ENCODE results near the gene USP43. TPM values are rescaled to one million over a fixed set of nuclear protein-coding genes. Genes with fewer than 3 reads are reported as not detected.

USP43 gene
- total and polyA plus RNA-seq, 12 donors: 0.11 to 1.2 (median 0.54) TPM; not detected in 2

DNA sequence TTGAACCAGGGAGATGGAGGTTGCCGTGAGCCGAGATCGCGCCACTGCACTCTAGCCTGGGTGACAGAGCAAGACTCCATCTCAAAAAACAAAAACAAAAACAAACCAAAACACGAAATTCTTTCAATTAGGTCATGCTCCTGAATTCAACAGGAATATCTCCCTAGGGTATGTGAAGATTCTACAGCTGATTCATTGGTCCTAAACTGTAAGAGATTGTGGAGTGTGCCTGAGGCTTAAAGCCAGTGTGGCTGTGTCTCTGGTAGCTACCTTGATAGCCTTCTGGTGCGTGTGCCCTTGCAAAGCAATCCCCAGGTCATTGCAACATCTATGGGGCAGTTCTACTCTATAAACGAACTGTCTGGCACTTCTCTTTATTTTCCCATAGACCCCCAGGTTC, 48.4 kb downstream of the USP43 start:
- H3K4me3 ChIP-seq: no peak overlapping the region
- TF ChIP-seq, protein P1, sequence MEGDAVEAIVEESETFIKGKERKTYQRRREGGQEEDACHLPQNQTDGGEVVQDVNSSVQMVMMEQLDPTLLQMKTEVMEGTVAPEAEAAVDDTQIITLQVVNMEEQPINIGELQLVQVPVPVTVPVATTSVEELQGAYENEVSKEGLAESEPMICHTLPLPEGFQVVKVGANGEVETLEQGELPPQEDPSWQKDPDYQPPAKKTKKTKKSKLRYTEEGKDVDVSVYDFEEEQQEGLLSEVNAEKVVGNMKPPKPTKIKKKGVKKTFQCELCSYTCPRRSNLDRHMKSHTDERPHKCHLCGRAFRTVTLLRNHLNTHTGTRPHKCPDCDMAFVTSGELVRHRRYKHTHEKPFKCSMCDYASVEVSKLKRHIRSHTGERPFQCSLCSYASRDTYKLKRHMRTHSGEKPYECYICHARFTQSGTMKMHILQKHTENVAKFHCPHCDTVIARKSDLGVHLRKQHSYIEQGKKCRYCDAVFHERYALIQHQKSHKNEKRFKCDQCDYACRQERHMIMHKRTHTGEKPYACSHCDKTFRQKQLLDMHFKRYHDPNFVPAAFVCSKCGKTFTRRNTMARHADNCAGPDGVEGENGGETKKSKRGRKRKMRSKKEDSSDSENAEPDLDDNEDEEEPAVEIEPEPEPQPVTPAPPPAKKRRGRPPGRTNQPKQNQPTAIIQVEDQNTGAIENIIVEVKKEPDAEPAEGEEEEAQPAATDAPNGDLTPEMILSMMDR (IDR thresholded peaks at IDR 0.05): no peak
- no peak for TF ChIP-seq POLR2A (IDR thresholded peaks at IDR 0.05)
- H3K9me3 ChIP-seq (replicated peaks in 1 of 3): no peaks in the 10 kb centered on the region
- WGBS, 4 donors: 76 to 85% (median 83%) methylated on average over 7 of the region's 7 CpGs
- no peaks in the 10 kb centered on the region for H3K4me1 ChIP-seq (replicated peaks in 1 of 2)
- no peaks in the 10 kb centered on the region for H3K36me3 ChIP-seq (replicated peaks in 1 of 2)
- no peaks in the 10 kb centered on the region for H3K27me3 ChIP-seq
- H3K27ac ChIP-seq: no peak overlapping the region
- intact Hi-C loops (cut with DNase I): no loop called here
- no peak for DNase-seq

DNA sequence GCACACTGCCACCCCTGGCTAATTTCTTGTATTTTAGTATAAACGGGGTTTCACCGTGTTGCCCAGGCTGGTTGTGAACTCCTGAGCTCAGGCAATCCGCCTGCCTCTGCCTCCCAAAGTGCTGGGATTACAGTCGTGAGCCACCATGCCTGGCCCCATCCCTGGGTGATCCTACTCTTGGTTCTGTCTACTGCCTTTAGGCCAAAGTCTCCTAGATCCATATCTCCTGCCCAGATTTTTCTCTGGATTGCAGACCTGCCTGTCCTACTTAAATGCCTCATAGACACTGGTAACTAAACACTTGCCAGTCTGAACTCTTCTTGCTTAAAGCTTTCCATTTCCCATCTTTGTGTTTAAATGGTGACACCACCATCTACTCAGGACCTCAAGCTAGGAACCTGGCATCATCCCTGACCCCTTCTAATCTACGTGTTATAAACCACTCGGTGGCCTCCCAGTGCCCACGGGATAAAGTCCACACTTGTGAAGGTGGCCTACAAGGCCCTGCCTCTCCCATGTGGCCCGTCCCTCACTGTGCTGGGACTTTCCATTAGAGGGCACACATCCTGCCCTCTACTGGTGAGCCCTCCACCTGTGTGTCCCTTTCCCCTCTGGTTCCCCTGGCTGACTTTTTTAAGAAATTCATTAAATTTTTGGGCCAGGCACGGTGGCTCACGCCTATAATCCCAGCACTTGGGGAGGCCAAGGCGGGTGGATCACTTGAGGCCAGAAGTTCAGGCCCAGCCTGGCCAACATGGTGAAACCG, 51.1 kb downstream of the USP43 start:
- H3K36me3 ChIP-seq (replicated peaks in 1 of 2): no peaks in the 10 kb centered on the region
- intact Hi-C loops (cut with DNase I): no loop called here
- DNase-seq: no peak
- H3K4me1 ChIP-seq (replicated peaks in 1 of 2): no peaks in the 10 kb centered on the region
- no peaks in the 10 kb centered on the region for H3K9me3 ChIP-seq (replicated peaks in 1 of 3)
- no peak overlapping the region for H3K27ac ChIP-seq
- H3K27me3 ChIP-seq: no peaks in the 10 kb centered on the region
- 82 to 89% (median 86%) methylated on average over 9 to 12 of the region's 12 CpGs for WGBS, 4 donors
- H3K4me3 ChIP-seq: no peak overlapping the region
- TF ChIP-seq POLR2A (IDR thresholded peaks at IDR 0.05): no peak
- TF ChIP-seq, protein P1 (IDR thresholded peaks at IDR 0.05): no peak

GRCh38 chr17:9700136-9700535, 54.8 kb downstream of the USP43 start:
- H3K27ac ChIP-seq: no peak overlapping the region
- H3K4me3 ChIP-seq: no peak overlapping the region
- no peaks in the 10 kb centered on the region for H3K4me1 ChIP-seq (replicated peaks in 1 of 2)
- no peaks in the 10 kb centered on the region for H3K9me3 ChIP-seq (replicated peaks in 1 of 3)
- intact Hi-C loops (cut with DNase I): no loop called here
- no peak for TF ChIP-seq POLR2A (IDR thresholded peaks at IDR 0.05)
- TF ChIP-seq, protein P1 (IDR thresholded peaks at IDR 0.05): no peak
- H3K36me3 ChIP-seq (replicated peaks in 1 of 2): no peaks in the 10 kb centered on the region
- no peaks in the 10 kb centered on the region for H3K27me3 ChIP-seq
- 79 to 86% (median 82%) methylated on average over 3 to 7 of the region's 7 CpGs for WGBS, 4 donors
- DNase-seq: no peak

- no peak overlapping the region for H3K4me3 ChIP-seq
- no peak overlapping the region for H3K27ac ChIP-seq
- no peaks in the 10 kb centered on the region for H3K27me3 ChIP-seq
- no peaks in the 10 kb centered on the region for H3K4me1 ChIP-seq (replicated peaks in 1 of 2)
- 72 to 81% (median 77%) methylated on average over 5 to 20 of the region's 20 CpGs for WGBS, 4 donors
- H3K9me3 ChIP-seq (replicated peaks in 1 of 3): no peaks in the 10 kb centered on the region
- no peak for TF ChIP-seq POLR2A (IDR thresholded peaks at IDR 0.05)
- TF ChIP-seq, protein P1 (IDR thresholded peaks at IDR 0.05): no peak
- H3K36me3 ChIP-seq (replicated peaks in 1 of 2): no peaks in the 10 kb centered on the region
- intact Hi-C loops (cut with DNase I): no loop called here
- DNase-seq: no peak
Observed at GRCh38 chr17:9700754-9701476, 55.6 kb downstream of the USP43 start.

Measured in adrenal gland (tissue), 12 donors.